SU-DHL-6 (cell line): Measurements from ENCODE around the gene CARD11.

Experiments used
- H2AFZ ChIP-seq: fragments of 200-600 bp; sonication (generic); 2 replicates; pipeline ENCODE4 v1.6.1; 2014; ENCODE audit warnings: low read depth, mild to moderate bottlenecking, moderate library complexity, mixed read lengths, antibody characterized with exemption, low read length; ENCODE audit not compliant: severe bottlenecking
- H3F3A ChIP-seq: fragments of 200-600 bp; shearing (Covaris generic); 2 replicates; pipeline ENCODE4 v1.6.0; 2016; ENCODE audit warnings: antibody characterized with exemption, mild to moderate bottlenecking; ENCODE audit not compliant: insufficient read depth
- H3K27ac ChIP-seq: fragments of 200-600 bp; sonication (generic); 2 replicates; pipeline ENCODE4 v1.5.1; 2016; ENCODE audit warnings: low read depth, mild to moderate bottlenecking, low read length, moderate library complexity, mixed read lengths
- H3K27me3 ChIP-seq: fragments of 200-600 bp; sonication (generic), shearing (Covaris generic); 2 replicates; pipeline ENCODE4 v1.6.0; 2014; ENCODE audit warnings: mild to moderate bottlenecking, low read length
- H3K36me3 ChIP-seq: fragments of 200-600 bp; sonication (generic); 2 replicates; pipeline ENCODE4 v1.6.1; 2014; ENCODE audit warnings: mild to moderate bottlenecking, low read length, mixed read lengths
- H3K4me2 ChIP-seq: fragments of 300-600, 200-600 bp; shearing (Covaris generic), sonication (generic); 2 replicates; pipeline ENCODE4 v1.6.0; 2014; ENCODE audit warnings: low read length, low read depth, mild to moderate bottlenecking; ENCODE audit not compliant: poor library complexity, severe bottlenecking
- H3K4me3 ChIP-seq: fragments of 200-600 bp; sonication (generic); 2 replicates; pipeline ENCODE4 v1.5.1; 2014; ENCODE audit warnings: antibody characterized with exemption, low read length, mild to moderate bottlenecking, mixed read lengths; ENCODE audit not compliant: insufficient read depth, poor library complexity, severe bottlenecking
- H3K79me2 ChIP-seq: fragments of 200-600 bp; sonication (generic); 2 replicates; pipeline ENCODE4 v1.6.1; 2014; ENCODE audit warnings: mild to moderate bottlenecking, low read length, moderate library complexity; ENCODE audit not compliant: insufficient read depth
- H3K9ac ChIP-seq: fragments of 200-600 bp; sonication (generic); 2 replicates; pipeline ENCODE4 v1.7.0; 2014; ENCODE audit warnings: mild to moderate bottlenecking, low read length
- H3K9me2 ChIP-seq: fragments of 200-600 bp; sonication (generic); replicated peaks from 2 replicates; pipeline ENCODE4 v1.6.1; 2014; ENCODE audit warnings: low read length; ENCODE audit not compliant: insufficient read depth
- H3K9me3 ChIP-seq: fragments of 200-600 bp; sonication (generic); 2 replicates; pipeline ENCODE4 v1.6.1; 2014; ENCODE audit warnings: low read length, mixed read lengths; ENCODE audit not compliant: insufficient read depth
- H4K20me1 ChIP-seq: fragments of 200-600 bp; sonication (generic); 2 replicates; pipeline ENCODE4 v1.6.1; 2014; ENCODE audit warnings: low read depth, mild to moderate bottlenecking, antibody characterized with exemption, low read length, moderate library complexity, mixed read lengths
- EZH2phosphoT487 ChIP-seq: fragments of 200-600 bp; sonication (generic), shearing (Covaris generic); conservative IDR thresholded peaks from 2 replicates; pipeline ENCODE4 v1.6.1; 2018; ENCODE audit warnings: mild to moderate bottlenecking, antibody characterized with exemption, low read length, moderate library complexity, mixed read lengths
- TF ChIP-seq, protein P1 (sequence below): fragments of 200-600 bp; sonication (generic); IDR thresholded peaks from one replicate; pipeline ENCODE4 v1.5.1; 2017; ENCODE audit warnings: antibody characterized with exemption, mild to moderate bottlenecking, low read length, moderate library complexity; ENCODE audit not compliant: insufficient read depth, poor library complexity, severe bottlenecking

The CARD11 gene

DNA sequence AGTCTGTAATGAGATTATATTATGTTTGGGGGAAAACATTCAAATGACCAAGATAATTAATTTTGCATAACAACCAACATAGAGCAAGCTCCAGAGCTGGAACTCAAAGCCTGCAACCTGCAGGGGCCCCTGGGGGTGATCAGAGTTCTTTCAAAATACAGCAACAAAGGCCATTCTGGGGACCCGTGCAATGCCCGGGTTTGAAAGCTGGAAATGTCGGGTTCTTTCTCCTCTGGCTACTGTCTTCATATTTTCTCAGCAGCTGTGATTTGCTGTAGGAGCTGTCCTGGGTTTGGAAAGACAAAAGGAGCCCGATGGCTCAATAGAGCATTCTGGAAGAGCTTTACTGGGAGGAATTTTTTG, 30.8 kb upstream of the CARD11 start:
- no peaks in the 10 kb centered on the region for H3K27me3 ChIP-seq
- peaks cover 11% of the 10 kb centered on the region; the same call in 1 of the 2 replicates for H3K9me3 ChIP-seq
- TF ChIP-seq, protein P1, sequence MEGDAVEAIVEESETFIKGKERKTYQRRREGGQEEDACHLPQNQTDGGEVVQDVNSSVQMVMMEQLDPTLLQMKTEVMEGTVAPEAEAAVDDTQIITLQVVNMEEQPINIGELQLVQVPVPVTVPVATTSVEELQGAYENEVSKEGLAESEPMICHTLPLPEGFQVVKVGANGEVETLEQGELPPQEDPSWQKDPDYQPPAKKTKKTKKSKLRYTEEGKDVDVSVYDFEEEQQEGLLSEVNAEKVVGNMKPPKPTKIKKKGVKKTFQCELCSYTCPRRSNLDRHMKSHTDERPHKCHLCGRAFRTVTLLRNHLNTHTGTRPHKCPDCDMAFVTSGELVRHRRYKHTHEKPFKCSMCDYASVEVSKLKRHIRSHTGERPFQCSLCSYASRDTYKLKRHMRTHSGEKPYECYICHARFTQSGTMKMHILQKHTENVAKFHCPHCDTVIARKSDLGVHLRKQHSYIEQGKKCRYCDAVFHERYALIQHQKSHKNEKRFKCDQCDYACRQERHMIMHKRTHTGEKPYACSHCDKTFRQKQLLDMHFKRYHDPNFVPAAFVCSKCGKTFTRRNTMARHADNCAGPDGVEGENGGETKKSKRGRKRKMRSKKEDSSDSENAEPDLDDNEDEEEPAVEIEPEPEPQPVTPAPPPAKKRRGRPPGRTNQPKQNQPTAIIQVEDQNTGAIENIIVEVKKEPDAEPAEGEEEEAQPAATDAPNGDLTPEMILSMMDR, result no peak
- no peak for TF ChIP-seq EZH2phosphoT487
- H3K36me3 ChIP-seq, result no peaks in the 10 kb centered on the region
- no peak overlapping the region for H3K9ac ChIP-seq
- H3K9me2 ChIP-seq, result no peaks in the 10 kb centered on the region
- no peaks in the 10 kb centered on the region for H3K79me2 ChIP-seq
- H4K20me1 ChIP-seq, result no peaks in the 10 kb centered on the region
- no peak overlapping the region for H3K27ac ChIP-seq
- H3K4me2 ChIP-seq, result no peak overlapping the region
- H3F3A ChIP-seq, result no peaks in the 10 kb centered on the region
- no peak overlapping the region for H3K4me3 ChIP-seq
- no peak overlapping the region for H2AFZ ChIP-seq

DNA sequence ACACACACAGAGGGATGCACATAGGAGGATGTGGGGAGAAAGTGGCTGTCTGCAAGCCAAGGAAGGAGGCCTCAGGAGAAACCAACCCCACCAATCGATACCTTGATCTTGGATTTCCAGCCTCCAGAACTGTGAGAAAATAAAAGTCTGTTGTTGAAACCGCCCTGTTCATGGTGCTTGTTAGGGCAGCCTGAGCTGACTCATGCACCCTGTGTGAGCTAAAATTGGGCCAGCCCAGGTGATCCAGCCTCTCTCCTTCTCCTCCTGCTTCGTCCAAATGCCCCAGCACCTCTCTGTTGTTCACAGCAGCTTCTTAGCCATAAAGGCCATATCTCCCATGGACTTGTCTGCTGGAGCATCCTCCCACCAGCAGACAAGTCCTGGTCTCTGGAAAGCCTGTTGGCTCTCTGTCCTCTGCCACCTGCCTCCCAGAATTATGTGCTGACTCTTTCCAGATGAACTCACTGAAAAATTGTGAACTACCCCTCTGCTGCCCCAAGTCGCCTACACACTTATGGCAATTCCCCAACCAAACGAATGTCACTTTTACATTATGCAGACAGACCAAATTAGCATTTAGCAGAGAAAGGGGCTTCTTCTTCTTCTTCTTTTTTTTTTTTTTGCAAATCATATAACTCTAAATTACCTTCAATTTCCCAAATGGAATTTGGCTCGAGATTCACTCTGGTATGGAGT, 30.2 kb upstream of the CARD11 start:
- no peaks in the 10 kb centered on the region for H3F3A ChIP-seq
- H3K9ac ChIP-seq, result no peak overlapping the region
- H3K27me3 ChIP-seq, result no peaks in the 10 kb centered on the region
- no peak overlapping the region for H3K4me2 ChIP-seq
- no peak overlapping the region for H2AFZ ChIP-seq
- no peak overlapping the region for H3K4me3 ChIP-seq
- H3K9me3 ChIP-seq, result peaks cover 11% of the 10 kb centered on the region; the same call in 1 of the 2 replicates
- H3K9me2 ChIP-seq, result no peaks in the 10 kb centered on the region
- H3K36me3 ChIP-seq, result no peaks in the 10 kb centered on the region
- H3K79me2 ChIP-seq, result no peaks in the 10 kb centered on the region
- H4K20me1 ChIP-seq, result no peaks in the 10 kb centered on the region
- no peak overlapping the region for H3K27ac ChIP-seq
- TF ChIP-seq, protein P1, result no peak
- TF ChIP-seq EZH2phosphoT487, result no peak

- no peak overlapping the region for H3K4me3 ChIP-seq
- H3K9ac ChIP-seq, result no peak overlapping the region
- H4K20me1 ChIP-seq, result no peaks in the 10 kb centered on the region
- H3K9me2 ChIP-seq, result no peaks in the 10 kb centered on the region
- TF ChIP-seq EZH2phosphoT487, result no peak
- TF ChIP-seq, protein P1, result no peak
- H3K79me2 ChIP-seq, result no peaks in the 10 kb centered on the region
- H3K4me2 ChIP-seq, result no peak overlapping the region
- no peaks in the 10 kb centered on the region for H3K27me3 ChIP-seq
- no peak overlapping the region for H2AFZ ChIP-seq
- no peaks in the 10 kb centered on the region for H3K36me3 ChIP-seq
- no peak overlapping the region for H3K27ac ChIP-seq
- peaks cover 11% of the 10 kb centered on the region; the same call in 1 of the 2 replicates for H3K9me3 ChIP-seq
- no peaks in the 10 kb centered on the region for H3F3A ChIP-seq
Measured at GRCh38 chr7:3070908-3071307, 27.2 kb upstream of the CARD11 start.
